Muscle of arm (tissue), 12 donors: ENCODE data around the gene FNDC5. TPM values are rescaled to one million over a fixed set of nuclear protein-coding genes. Genes with fewer than 3 reads are reported as not detected.
A peak's percentile ranks its signal among the peaks of the same experiment; 100 is the strongest.

ENCODE experiments used
- DNase-seq: peaks from one replicate; pipeline ENCODE4 v3.0.0-alpha.2; 2013
- polyA plus RNA-seq, 12 donors: library from polyadenylated mRNA; unstranded; fragments of 120-200 nt; gene quantifications; one replicate each; pipeline ENCODE4 v1.2.1, GENCODE V29; 2013; ENCODE audit not compliant: insufficient read length in 12 of 12

The FNDC5 gene
- polyA plus RNA-seq, 12 donors, result 122 to 612 (median 192) TPM

- peak; percentile 57 for DNase-seq
These were observed 15.5 kb upstream of the FNDC5 start, which contains the start of gene HPCA for GRCh38 chr1:32886004-32886827. HPCA (plus strand) TSS chr1:32886491; CDS start chr1:32888899, 2,408 bp downstream.

GRCh38 chr1:32885676-32886003 is 14.9 kb upstream of the FNDC5 start:
- no peak for DNase-seq

DNA sequence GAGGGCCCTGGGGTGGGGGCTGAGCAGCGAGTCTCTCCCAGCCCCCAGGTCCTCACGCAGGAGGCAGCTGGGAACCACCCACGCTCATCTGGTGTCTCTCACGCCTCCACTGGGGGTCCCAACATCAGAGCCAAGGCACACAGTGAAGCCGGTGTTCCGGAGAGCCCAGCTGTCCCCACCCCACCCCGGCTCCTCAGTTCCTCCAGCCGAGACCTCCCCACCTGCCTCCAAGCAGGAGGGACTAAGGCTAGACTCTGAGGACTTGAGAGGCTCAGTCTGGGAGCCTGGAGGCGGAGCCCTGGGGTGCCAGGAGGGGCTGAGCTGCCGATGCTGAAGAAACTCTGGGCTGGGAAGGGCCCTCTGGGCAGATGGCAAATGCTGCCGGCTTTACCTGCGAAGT is 14.0 kb upstream of the FNDC5 start:
- no peak for DNase-seq

DNA sequence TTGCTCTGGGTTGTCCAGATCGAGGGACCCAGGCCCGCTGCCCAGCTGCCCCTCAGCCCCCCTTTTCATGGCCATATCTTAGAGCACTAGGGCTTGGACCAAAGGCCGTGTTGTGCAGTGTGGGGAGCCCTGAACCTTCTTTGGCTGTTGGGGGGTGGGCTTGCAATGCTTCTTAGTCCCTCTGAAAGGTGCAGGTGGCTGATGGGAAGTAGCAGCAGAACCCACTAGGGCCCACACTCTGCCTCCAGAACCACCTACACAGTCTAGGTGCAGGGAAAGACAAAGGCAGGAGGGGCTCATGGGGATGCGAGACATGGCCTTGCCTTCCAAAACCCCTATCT is 13.3 kb upstream of the FNDC5 start:
- DNase-seq, result no peak

- DNase-seq, result no peak
These were observed 12.8 kb upstream of the FNDC5 start for GRCh38 chr1:32883338-32884031.

DNA sequence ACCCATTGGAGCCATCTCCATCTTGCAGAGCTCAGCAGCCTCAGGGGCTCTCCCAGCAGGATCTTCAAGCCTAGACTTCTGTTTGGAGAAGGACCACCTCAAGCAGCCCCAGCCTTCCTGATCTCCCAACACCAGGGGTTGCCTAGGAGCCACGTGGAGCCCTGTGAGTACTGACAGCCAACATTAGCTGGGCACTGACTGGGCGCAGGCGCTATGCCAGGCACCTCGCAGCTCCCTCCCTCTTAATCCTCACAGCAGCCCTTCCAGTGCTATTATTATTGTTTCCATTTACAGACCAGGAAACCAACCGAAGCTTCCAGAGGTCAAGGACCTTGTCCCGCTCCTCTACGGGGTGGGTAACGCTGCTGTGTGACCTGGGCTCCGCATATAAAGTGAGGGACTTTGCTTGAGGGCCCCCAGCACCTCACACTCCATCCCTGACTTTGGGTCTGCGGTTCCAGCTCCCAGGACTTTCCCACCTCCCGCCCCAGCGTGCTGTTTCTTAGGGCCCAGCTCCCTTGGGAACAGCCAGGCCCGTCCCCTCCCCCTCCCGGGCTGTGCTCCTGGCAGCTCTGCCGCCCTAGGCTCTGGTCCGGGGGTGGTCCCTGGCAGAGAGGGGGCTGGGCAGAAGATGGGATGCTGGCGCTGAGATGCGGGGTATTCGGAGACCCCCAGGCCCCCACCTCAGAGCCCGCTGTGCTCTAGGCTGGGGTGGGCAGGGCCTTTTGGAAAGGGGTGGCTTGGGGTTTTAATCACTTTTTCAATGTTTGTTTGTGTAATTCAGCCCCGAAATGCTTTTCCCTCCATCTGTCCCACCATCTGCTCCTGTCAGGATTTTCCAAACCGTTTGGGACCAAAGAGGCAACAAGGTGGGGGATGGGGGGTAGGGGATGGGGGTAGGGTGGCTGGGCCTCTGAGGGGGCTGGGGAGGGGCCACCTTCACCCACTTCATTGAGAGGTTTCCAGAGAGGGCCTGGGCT is 11.4 kb upstream of the FNDC5 start:
- no peak for DNase-seq

- DNase-seq, result no peak
These were observed 10.6 kb upstream of the FNDC5 start for GRCh38 chr1:32881291-32881690.

- no peak for DNase-seq
These were observed 7.9 kb upstream of the FNDC5 start for GRCh38 chr1:32878637-32879041.

- DNase-seq, result no peak
These were observed 7.5 kb upstream of the FNDC5 start for GRCh38 chr1:32878183-32878582.

DNA sequence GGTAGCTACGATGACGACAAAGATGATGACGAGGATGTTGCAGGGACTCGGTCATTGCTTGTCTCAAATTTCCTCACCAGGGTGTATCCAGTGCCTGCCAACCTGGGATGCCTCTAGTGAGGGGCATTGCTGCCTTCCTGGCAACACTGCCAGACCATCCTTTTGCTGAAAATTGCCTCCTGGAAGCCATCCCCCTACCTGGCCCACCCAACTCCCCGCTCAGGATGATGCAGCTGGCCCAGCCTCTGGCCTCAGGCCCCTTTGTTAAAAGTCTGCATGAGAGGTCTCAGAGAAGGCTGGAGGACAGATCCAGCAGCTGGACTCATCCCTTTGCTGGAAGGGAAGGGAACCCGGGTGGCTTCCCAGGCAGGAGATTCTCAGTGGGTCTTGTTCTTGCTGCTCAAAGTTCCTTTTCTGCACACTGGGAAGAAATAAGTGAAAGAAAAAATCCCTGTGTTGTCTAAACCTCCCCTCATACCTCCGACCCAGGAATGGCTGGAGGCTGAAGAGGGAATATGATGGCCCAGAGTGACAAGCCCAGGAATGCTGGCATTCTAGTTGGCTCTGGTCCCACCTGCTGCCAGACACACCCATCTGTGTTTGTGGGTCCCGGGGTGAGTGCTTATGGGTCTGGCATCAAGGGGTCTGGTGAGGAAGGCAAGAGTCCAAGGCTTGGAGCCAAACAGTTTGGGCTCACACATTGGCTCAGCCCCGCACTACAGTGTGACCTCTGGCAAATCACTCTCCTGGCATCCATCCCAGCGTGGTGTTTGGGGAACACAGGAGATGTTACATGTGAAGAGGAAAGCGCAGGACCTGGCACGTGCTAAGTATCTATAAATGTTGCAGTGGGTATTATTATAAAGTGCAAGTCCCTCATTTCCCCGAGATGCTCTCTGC is 6.7 kb upstream of the FNDC5 start:
- DNase-seq, result no peak

- DNase-seq, result no peak
These were observed 5.9 kb upstream of the FNDC5 start for GRCh38 chr1:32876341-32877210.

DNA sequence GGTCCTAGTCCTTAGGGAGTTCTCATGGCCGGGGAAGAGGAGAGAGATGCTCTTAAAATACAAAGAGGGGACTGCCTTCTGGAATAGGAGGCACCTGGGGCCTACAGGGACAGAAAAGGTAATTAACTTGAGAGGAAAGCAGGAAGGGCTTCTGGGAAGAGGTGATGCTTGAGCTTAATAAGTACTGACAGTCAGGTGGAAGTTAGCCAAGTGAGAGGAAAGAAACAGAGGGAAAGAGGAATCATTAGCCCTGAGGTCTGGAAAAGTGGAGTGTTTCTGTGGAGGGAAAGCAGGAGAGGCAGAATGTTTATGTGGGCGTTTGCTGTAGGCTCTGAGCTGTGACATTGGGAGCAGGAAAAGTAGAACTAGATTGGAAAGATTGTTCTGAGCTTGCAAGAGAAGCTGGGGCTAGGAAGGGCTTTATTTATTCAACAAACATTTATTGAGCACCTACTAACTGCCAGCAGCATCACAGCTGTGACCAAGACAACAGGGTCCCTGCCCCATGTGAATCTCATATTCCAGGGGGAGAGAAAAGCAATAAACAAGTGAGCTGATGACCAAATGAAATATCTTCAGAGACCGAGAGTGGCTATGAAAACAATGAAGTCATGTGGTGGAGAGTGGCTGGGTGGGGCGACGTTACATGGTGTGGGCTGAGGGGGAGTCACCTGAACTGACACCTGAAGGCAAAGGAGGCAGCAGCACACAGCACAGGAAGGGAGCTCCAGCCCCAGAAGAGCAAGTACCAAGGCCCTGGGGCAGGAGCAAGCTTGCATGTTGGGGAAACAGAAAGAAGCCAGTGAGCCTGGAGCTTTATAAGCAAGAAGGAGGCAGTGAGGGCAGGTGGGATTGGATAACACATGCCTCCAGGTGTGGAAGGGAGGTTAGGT is 4.4 kb upstream of the FNDC5 start:
- no peak for DNase-seq

DNA sequence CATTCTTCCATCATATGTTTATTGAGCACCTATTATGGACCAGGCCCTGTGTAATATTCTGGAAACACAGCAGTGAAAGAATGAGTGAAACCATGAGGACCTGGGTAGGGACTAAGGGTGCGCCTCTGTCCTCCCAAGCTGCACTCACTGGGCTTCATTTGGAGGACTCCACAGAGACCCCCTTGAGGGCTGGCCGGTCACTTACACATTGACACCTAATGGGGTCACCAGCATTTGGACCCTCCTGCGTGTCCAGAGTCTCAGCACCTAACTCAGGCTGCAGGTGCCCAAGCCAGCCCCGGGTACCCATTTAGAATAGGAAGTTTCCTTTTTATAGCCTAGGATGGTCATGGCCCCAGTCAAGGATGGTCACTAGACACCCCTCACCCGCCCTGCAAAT is 2.8 kb upstream of the FNDC5 start:
- DNase-seq, result no peak

DNA sequence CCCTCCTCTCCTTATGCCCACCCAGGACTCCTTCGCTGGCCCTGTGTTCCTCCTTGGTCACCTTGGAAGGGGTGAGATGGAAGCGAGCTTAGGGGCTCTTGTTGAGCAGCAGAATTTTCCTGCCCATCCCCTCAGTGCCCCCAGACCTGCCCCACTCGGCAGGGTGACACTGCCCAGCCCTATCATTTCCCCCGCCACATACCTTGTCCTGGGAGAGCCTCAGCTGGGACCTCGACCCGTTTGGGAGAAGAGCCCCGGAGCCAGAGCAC is 1.4 kb upstream of the FNDC5 start:
- peak; percentile 53 for DNase-seq

DNA sequence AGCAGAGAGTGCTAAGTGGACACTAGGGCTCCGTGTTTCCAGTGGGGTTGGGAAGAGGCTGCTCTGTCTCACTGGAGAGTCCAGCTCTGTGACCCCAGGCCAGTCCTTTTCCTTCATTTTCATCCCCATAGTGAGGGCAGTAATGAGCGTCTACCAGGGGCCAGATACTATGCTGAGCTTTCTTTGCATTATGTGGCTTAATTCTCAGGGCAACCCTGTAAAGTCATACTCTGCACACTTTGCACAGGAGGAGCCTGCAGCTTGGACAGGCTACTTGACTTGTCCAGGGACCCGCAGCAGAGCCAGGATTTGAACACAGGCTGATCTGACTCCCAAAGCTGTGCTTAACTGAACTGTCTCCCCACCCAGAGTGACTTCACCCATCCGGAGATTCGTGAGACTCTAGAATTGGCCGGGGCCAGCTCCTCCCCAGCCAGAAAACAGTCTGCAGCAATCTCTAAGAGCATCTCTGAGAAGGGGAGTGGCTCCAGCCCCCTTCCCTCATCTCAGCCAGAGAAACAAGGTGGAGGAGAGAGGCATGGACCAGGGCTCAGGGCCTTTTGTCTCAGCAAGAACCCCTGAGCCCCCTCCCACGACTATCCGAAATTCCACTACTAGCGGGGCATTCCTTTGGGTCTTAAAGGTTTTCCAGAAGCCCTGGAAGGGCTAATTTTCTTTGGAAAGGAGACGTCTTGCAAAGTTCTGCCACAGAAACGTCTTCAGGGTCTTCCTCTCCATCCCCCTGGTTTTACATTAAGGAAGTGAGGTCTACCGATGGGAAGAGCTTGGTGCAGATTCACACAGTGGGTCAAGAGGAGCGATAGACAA is 866 bp upstream of the FNDC5 start:
- DNase-seq, result peak; percentile 80

GRCh38 chr1:32869923-32870614 is 643 bp downstream of the FNDC5 start:
- no peak for DNase-seq

DNA sequence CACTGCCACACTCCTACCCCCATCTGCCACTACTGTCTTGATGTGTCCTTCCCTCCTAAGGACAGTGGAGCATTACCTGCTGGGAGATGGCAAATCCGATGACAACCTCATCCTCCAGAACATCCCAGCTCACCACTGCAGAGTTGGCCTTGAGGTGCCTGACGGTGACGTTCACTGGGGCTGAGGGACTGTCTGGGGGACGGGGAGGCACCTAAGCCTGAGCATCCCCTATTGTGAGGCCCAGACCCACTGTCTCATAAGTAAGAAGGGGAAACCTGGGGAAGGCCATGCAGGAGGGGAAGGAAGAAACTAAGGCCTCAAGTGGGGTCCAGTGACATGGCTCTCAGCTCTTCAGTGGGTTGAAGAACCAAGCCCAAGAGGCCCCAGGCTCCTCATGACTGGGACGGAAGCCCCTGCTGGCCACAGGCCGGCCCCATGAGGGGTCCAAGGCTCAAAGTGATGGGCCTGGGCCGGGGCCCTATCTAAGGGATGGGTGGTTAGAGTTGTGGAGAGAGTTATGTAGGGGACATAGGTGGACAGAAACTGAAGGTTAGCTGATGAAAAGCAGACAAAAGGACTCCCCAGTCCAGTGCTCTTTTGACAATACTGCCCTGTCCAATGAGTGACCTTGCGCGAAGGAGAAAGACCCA is 1.8 kb downstream of the FNDC5 start:
- DNase-seq, result no peak
